Measurements from ENCODE around the gene ZNF697. TPM values are rescaled to one million over a fixed set of nuclear protein-coding genes. Genes with fewer than 3 reads are reported as not detected.
A peak's percentile ranks its signal among the peaks of the same experiment; 100 is the strongest.

Gene ZNF697
- total and polyA plus RNA-seq, 9 of the 15 experiments (the other 6 are each of a cell fraction or from before 2014, with no cell fraction given): 2.1 to 13.6 (median 8.3) TPM

- no peaks in the 10 kb centered on the region for H3K36me3 ChIP-seq (ENCODE audit: control insufficient read depth, insufficient read depth, low read length)
- ChIA-PET CTCF (ENCODE audit: low intra/inter-chr PET ratio) (no interaction called here), POLR2A (interaction anchor here (1.2 to 1.8 kb wide), 4 partner anchors 14 to 50 kb away, joined by 3 to 6 read pairs (median 5); partner anchors contain the start of genes PHGDH and ZNF697)
- H3K4me2 ChIP-seq (ENCODE audit: insufficient read depth, low read length): no peak overlapping the region
- no peak for FAIRE-seq
- H3K4me1 ChIP-seq (replicated peaks in 1 of 2; ENCODE audit: control insufficient read depth in 2 of 2, insufficient read depth in 2 of 2, low read length in 2 of 2): no peaks in the 10 kb centered on the region
- TF ChIP-seq E2F4 (CRISPR knock-in tag; IDR thresholded peaks at IDR 0.05; ENCODE audit: low read depth): no peak
- no peak for TF ChIP-seq ZNF592 (IDR thresholded peaks at IDR 0.05)
- TF ChIP-seq SRSF9 (IDR thresholded peaks at IDR 0.05; ENCODE audit: borderline replicate concordance, low read depth, low read length): no peak
- TF ChIP-seq ZNF778 (CRISPR knock-in tag; IDR thresholded peaks at IDR 0.05): no peak
- TF ChIP-seq POLR2B (IDR thresholded peaks at IDR 0.05; ENCODE audit: low read depth, partially characterized antibody): no peak
- no peak for TF ChIP-seq LCOR (CRISPR knock-in tag; IDR thresholded peaks at IDR 0.05)
- TF ChIP-seq ZBTB26 (CRISPR knock-in tag; IDR thresholded peaks at IDR 0.05): no peak
- TF ChIP-seq MAZ (CRISPR knock-in tag; conservative IDR thresholded peaks at IDR 0.05 in 1 of 2, IDR thresholded peaks at IDR 0.05 in 1 of 2): no peak
- no peak for TF ChIP-seq U2AF2 (optimal IDR thresholded peaks at IDR 0.05; ENCODE audit: low read depth, low read length)
- no peak for TF ChIP-seq SMAD1 (IDR thresholded peaks at IDR 0.05; ENCODE audit: low read depth, low read length, partially characterized antibody)
- H3K79me2 ChIP-seq (ENCODE audit: control insufficient read depth, insufficient read depth, low read length): no peaks in the 10 kb centered on the region
- no peaks in the 10 kb centered on the region; the same call in 1 of the 2 replicates for H3K9me3 ChIP-seq (replicated peaks; ENCODE audit: control insufficient read depth, insufficient read depth, low read depth, low read length)
- no peak overlapping the region for H3K27ac ChIP-seq (ENCODE audit: extremely low read depth, low read depth, low read length)
- H3K4me3 ChIP-seq: no peak overlapping the region
- no peak overlapping the region for H3K9ac ChIP-seq (ENCODE audit: insufficient read depth in 1 of 2, low read depth in 2 of 2, low read length in 2 of 2)
- in situ Hi-C loops (cut with MboI) (no loop called here), intact Hi-C loops (cut with micrococcal nuclease) (no loop called here)
- H3K9me1 ChIP-seq (ENCODE audit: control insufficient read depth, insufficient read depth, low read length): no peaks in the 10 kb centered on the region
- ATAC-seq: no peak
- H2AFZ ChIP-seq (ENCODE audit: low read depth, low read length): 0 out of 2 replicates have a peak overlapping the region, but pooled peaks have one; percentile 17
- BruUV-seq (replicated peaks): no TSS peak
- DNase-seq (ENCODE audit: extremely low read depth in 1 of 4, low spot score in 3 of 4): no peak
- H4K20me1 ChIP-seq (replicated peaks; ENCODE audit: control insufficient read depth, insufficient read depth, low read length): no peaks in the 10 kb centered on the region
- 2% methylated on average over 3 of the region's 3 CpGs for WGBS (ENCODE audit: insufficient coverage, low coverage, missing lambda C conversion rate)
- peaks cover 0 to 6% of the 10 kb centered on the region in 2 experiments; a peak in 2 of 5 replicates for H3K27me3 ChIP-seq (ENCODE audit: control insufficient read depth in 2 of 2, insufficient read depth in 2 of 2, low read length in 2 of 2)
These were observed 49.5 kb upstream of the ZNF697 start for GRCh38 chr1:119697598-119697997.
